ENCODE results near the gene RMDN2.
"Not testable (repeated sequence)": the region's sequence is repeated elsewhere in the genome, so short reads cannot be mapped to it uniquely, and the experiment has no call there.

- TF ChIP-seq CTCF (IDR thresholded peaks at IDR 0.05); SIN3A (IDR thresholded peaks at IDR 0.05; ENCODE audit: borderline replicate concordance, insufficient read depth, low read depth, low read length); REST (IDR thresholded peaks at IDR 0.05; ENCODE audit: insufficient read depth in 1 of 2, low read depth in 2 of 2, low read length in 1 of 2); TCF7L2 (IDR thresholded peaks at IDR 0.05; ENCODE audit: low read depth, low read length): not testable (repeated sequence)
Measured at GRCh38 chr2:37937568-37937967, 12.5 kb downstream of the RMDN2 start.
